ENCODE data around the gene PHLPP1. TPM values are rescaled to one million over a fixed set of nuclear protein-coding genes. Genes with fewer than 3 reads are reported as not detected.

PHLPP1 gene
- total RNA-seq, 2 experiments from 2014 or later: 9.0 to 12.4 TPM

GRCh38 chr18:62778976-62779869 lies 63.9 kb downstream of the PHLPP1 start:
- Histone ChIP-seq H4K20me1 (ENCODE audit: insufficient read depth, low read length) (no peaks in the 10 kb centered on the region), H3K4me3 (ENCODE audit: low read depth, low read length, poor library complexity, severe bottlenecking) (no peak overlapping the region), H3K9me3 (ENCODE audit: low read length) (no peaks in the 10 kb centered on the region), H3K4me2 (ENCODE audit: low read length) (no peak overlapping the region), H3K27ac (ENCODE audit: low read depth, low read length, poor library complexity, severe bottlenecking) (no peak overlapping the region), H3K36me3 (ENCODE audit: insufficient read depth, low read length) (no peaks in the 10 kb centered on the region), H2AFZ (ENCODE audit: low read length) (no peak overlapping the region), H3K79me2 (ENCODE audit: insufficient read depth, low read depth, low read length) (no peaks in the 10 kb centered on the region), H3K4me1 (ENCODE audit: insufficient read depth, low read length, poor library complexity, severe bottlenecking) (no peaks in the 10 kb centered on the region), H3K9me2 (ENCODE audit: insufficient read depth, low read length) (no peaks in the 10 kb centered on the region)
- POLR2A ChIA-PET: interaction anchor here (0.7 kb wide), 1 partner anchor 415 kb away, joined by 3 read pairs; no protein-coding TSS in a partner anchor
- BruUV-seq (replicated peaks): no TSS peak
- intact Hi-C loops (cut with micrococcal nuclease; ENCODE audit: unreplicated experiment): no loop called here
- DNase-seq (ENCODE audit: low spot score): no peak
- CTCF ChIA-PET (ENCODE audit: unreplicated experiment): interaction anchor here (0.6 kb wide), 1 partner anchor 64 kb away, joined by 3 read pairs; the partner anchor contains the start of gene PHLPP1
- no peak for TF ChIP-seq EZH2phosphoT487 (IDR thresholded peaks at IDR 0.05; ENCODE audit: borderline replicate concordance, low read depth, low read length)
- TF ChIP-seq CTCF (conservative IDR thresholded peaks at IDR 0.05; ENCODE audit: low read length): no peak

- intact Hi-C loops (cut with micrococcal nuclease; ENCODE audit: unreplicated experiment): no loop called here
- CTCF ChIA-PET (ENCODE audit: unreplicated experiment): no interaction called here
- Histone ChIP-seq H3K4me3 (ENCODE audit: low read depth, low read length, poor library complexity, severe bottlenecking) (no peak overlapping the region), H3K9me3 (ENCODE audit: low read length) (no peaks in the 10 kb centered on the region), H2AFZ (ENCODE audit: low read length) (no peak overlapping the region), H3K4me1 (ENCODE audit: insufficient read depth, low read length, poor library complexity, severe bottlenecking) (no peaks in the 10 kb centered on the region), H3K4me2 (ENCODE audit: low read length) (no peak overlapping the region), H3K27ac (ENCODE audit: low read depth, low read length, poor library complexity, severe bottlenecking) (no peak overlapping the region), H3K36me3 (ENCODE audit: insufficient read depth, low read length) (no peaks in the 10 kb centered on the region), H4K20me1 (ENCODE audit: insufficient read depth, low read length) (no peaks in the 10 kb centered on the region), H3K9me2 (ENCODE audit: insufficient read depth, low read length) (no peaks in the 10 kb centered on the region), H3K79me2 (ENCODE audit: insufficient read depth, low read depth, low read length) (no peaks in the 10 kb centered on the region)
- BruUV-seq (replicated peaks): no TSS peak
- no peak for DNase-seq (ENCODE audit: low spot score)
- TF ChIP-seq EZH2phosphoT487 (IDR thresholded peaks at IDR 0.05; ENCODE audit: borderline replicate concordance, low read depth, low read length): no peak
- no peak for TF ChIP-seq CTCF (conservative IDR thresholded peaks at IDR 0.05; ENCODE audit: low read length)
- POLR2A ChIA-PET: interaction anchor here (0.7 kb wide), 1 partner anchor 25 kb away, joined by 4 read pairs; no protein-coding TSS in a partner anchor
Measured at GRCh38 chr18:62781262-62781661, 65.9 kb downstream of the PHLPP1 start.

GRCh38 chr18:62781893-62782292 lies 66.6 kb downstream of the PHLPP1 start:
- no peaks in the 10 kb centered on the region for H3K36me3 ChIP-seq (ENCODE audit: insufficient read depth, low read length)
- no peaks in the 10 kb centered on the region for H4K20me1 ChIP-seq (ENCODE audit: insufficient read depth, low read length)
- DNase-seq (ENCODE audit: low spot score): no peak
- no peak overlapping the region for H3K4me3 ChIP-seq (ENCODE audit: low read depth, low read length, poor library complexity, severe bottlenecking)
- BruUV-seq (replicated peaks): no TSS peak
- no peaks in the 10 kb centered on the region for H3K9me2 ChIP-seq (ENCODE audit: insufficient read depth, low read length)
- no peaks in the 10 kb centered on the region for H3K4me1 ChIP-seq (ENCODE audit: insufficient read depth, low read length, poor library complexity, severe bottlenecking)
- intact Hi-C loops (cut with micrococcal nuclease; ENCODE audit: unreplicated experiment): no loop called here
- H3K79me2 ChIP-seq (ENCODE audit: insufficient read depth, low read depth, low read length): no peaks in the 10 kb centered on the region
- H2AFZ ChIP-seq (ENCODE audit: low read length): no peak overlapping the region
- no peaks in the 10 kb centered on the region for H3K9me3 ChIP-seq (ENCODE audit: low read length)
- H3K27ac ChIP-seq (ENCODE audit: low read depth, low read length, poor library complexity, severe bottlenecking): no peak overlapping the region
- no peak overlapping the region for H3K4me2 ChIP-seq (ENCODE audit: low read length)
- CTCF ChIA-PET (ENCODE audit: unreplicated experiment): no interaction called here
- TF ChIP-seq EZH2phosphoT487 (IDR thresholded peaks at IDR 0.05; ENCODE audit: borderline replicate concordance, low read depth, low read length) (no peak), CTCF (conservative IDR thresholded peaks at IDR 0.05; ENCODE audit: low read length) (no peak)
- POLR2A ChIA-PET: no interaction called here

Data from OCI-LY7 (cell line).